ENCODE measurements around the gene MRNIP. TPM values are rescaled to one million over a fixed set of nuclear protein-coding genes. Genes with fewer than 3 reads are reported as not detected.

MRNIP gene
- total RNA-seq, 6 experiments from 2014 or later = 8.2 to 13.5 (median 9.9) TPM

DNA sequence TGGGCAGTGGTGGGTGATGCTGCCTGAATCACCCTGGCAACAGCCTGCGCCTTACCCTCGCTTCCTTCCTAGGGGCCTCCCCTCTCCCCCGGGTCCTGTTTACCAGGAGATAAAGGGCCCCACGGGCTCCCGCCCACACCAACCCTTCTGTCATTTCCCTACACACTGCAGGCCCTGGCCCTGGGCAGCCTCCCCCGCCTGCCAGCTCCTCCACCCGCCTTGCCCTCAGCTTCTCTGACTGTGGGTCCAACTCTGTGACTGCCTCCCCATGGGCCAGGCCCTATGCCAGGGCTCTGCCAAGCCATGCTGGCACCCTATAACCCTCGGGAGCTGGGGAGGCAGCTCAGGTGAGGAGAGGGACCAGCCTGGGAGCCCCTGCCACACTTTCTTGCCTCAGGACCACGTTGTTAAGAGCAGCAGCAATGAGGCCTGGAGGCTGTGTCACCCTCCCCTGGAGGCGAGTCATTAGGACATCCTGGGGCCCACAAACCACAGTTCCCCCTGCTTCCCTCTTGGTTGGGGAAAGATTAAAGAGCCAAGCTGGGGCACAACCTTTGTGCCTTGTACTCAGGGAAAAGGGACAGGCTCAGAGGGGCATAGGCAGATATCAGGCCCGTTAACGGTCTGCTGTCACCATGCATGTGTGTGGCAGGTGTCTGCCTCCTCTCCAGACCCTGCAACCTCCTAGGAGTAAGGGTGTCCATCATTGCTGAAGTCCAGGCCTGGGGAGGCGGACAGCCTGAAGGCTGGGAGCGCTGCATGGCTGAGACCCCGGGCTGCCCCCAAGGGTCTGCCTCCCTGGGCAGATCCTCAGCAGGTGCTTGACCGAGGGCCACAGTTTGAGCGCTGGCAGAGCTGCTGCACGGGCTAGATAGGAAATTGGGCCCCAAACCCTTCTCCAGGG is 54.7 kb downstream of the MRNIP start:
- Mint-ChIP-seq H3K27ac (peak overlapping the region; percentile 57), H3K4me3 (peak overlapping the region; percentile 91), H3K36me3 (ENCODE audit: low read depth) (peaks cover 10% of the 10 kb centered on the region; the same call in 1 of the 2 replicates), H3K9me3 (no peaks in the 10 kb centered on the region), H3K4me1 (ENCODE audit: low read depth) (peaks cover 22% of the 10 kb centered on the region), H3K27me3 (ENCODE audit: insufficient read depth) (no peaks in the 10 kb centered on the region; the same call in 1 of the 2 replicates)
- TF ChIP-seq, protein P1, sequence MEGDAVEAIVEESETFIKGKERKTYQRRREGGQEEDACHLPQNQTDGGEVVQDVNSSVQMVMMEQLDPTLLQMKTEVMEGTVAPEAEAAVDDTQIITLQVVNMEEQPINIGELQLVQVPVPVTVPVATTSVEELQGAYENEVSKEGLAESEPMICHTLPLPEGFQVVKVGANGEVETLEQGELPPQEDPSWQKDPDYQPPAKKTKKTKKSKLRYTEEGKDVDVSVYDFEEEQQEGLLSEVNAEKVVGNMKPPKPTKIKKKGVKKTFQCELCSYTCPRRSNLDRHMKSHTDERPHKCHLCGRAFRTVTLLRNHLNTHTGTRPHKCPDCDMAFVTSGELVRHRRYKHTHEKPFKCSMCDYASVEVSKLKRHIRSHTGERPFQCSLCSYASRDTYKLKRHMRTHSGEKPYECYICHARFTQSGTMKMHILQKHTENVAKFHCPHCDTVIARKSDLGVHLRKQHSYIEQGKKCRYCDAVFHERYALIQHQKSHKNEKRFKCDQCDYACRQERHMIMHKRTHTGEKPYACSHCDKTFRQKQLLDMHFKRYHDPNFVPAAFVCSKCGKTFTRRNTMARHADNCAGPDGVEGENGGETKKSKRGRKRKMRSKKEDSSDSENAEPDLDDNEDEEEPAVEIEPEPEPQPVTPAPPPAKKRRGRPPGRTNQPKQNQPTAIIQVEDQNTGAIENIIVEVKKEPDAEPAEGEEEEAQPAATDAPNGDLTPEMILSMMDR (IDR thresholded peaks at IDR 0.05) = no peak
- DNase-seq = no peak

DNA sequence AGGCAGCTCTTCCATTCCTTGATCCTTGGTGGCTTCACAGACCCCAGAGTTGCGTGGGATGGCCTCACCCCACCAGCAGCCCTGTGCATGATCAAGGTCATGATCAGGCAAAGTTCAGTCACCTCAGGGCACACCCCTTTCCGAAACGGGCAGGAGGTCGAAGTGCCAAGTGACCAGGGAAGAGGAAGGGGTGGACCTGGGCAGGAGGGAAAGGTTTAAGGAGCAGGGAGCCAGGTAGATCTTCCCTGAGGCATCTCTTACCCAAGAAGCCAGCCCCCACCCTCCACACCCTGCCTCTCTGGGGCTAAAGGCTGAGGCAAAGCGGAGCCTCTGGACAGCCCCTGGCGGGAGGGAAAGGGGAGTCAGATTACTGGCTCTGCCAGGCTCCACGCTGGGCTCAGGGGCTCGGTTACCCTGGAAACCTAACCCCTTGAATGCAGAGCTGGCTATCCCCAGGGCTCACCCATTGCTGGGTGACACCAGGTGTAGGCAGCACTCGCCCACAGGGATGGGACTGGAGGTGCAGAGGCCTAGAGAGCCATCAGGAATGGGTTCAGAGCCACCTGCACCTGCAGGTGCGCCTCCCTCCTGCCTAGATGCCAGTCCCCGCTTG is 55.6 kb downstream of the MRNIP start:
- peaks cover 10% of the 10 kb centered on the region; the same call in 1 of the 2 replicates for H3K36me3 Mint-ChIP-seq (ENCODE audit: low read depth)
- no peaks in the 10 kb centered on the region for H3K9me3 Mint-ChIP-seq
- TF ChIP-seq, protein P1 (IDR thresholded peaks at IDR 0.05) = no peak
- no peak overlapping the region for H3K4me3 Mint-ChIP-seq
- peak overlapping the region; percentile 13; the same call in 1 of the 2 replicates for H3K27ac Mint-ChIP-seq
- H3K4me1 Mint-ChIP-seq (ENCODE audit: low read depth) = peaks cover 22% of the 10 kb centered on the region
- H3K27me3 Mint-ChIP-seq (ENCODE audit: insufficient read depth) = no peaks in the 10 kb centered on the region; the same call in 1 of the 2 replicates
- DNase-seq = no peak

DNA sequence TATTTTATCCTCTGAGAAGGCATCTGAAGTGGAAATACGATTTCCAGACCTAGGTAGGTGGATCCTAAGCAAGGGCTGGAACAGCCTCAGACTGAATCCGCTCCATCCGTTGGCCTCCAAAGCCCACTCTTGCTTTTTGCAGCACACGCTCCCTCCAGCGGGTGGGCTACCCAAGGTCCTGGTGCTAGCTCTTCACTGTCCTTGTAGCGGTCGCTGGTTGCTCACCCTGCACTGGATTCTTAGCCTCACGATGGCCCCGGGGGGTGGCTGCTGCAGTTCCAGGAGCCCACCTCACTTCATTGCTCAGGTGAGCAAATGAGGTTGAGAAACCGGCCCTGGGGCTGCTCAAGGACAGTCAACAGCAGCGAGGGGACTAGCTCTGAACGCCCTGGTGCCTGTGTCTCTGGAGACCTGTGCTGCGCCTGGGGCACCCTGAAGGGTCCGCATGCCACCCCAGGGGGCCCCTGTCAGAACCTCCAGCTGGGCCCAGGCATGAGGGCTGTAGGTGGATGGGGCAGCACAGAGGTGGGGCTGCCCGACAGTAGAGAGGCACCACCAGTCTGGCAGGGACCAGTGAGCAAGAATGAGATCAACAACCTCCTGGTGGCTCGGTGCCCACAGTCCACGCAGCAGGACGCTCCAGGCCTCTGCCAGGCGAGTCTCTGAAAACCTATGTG is 56.3 kb downstream of the MRNIP start:
- Mint-ChIP-seq H3K9me3 (no peaks in the 10 kb centered on the region), H3K36me3 (ENCODE audit: low read depth) (peaks cover 10% of the 10 kb centered on the region; the same call in 1 of the 2 replicates), H3K4me3 (no peak overlapping the region), H3K27me3 (ENCODE audit: insufficient read depth) (no peaks in the 10 kb centered on the region; the same call in 1 of the 2 replicates), H3K27ac (peak overlapping the region; percentile 13; the same call in 1 of the 2 replicates), H3K4me1 (ENCODE audit: low read depth) (peaks cover 22% of the 10 kb centered on the region)
- TF ChIP-seq, protein P1 (IDR thresholded peaks at IDR 0.05) = no peak
- DNase-seq = no peak

DNA sequence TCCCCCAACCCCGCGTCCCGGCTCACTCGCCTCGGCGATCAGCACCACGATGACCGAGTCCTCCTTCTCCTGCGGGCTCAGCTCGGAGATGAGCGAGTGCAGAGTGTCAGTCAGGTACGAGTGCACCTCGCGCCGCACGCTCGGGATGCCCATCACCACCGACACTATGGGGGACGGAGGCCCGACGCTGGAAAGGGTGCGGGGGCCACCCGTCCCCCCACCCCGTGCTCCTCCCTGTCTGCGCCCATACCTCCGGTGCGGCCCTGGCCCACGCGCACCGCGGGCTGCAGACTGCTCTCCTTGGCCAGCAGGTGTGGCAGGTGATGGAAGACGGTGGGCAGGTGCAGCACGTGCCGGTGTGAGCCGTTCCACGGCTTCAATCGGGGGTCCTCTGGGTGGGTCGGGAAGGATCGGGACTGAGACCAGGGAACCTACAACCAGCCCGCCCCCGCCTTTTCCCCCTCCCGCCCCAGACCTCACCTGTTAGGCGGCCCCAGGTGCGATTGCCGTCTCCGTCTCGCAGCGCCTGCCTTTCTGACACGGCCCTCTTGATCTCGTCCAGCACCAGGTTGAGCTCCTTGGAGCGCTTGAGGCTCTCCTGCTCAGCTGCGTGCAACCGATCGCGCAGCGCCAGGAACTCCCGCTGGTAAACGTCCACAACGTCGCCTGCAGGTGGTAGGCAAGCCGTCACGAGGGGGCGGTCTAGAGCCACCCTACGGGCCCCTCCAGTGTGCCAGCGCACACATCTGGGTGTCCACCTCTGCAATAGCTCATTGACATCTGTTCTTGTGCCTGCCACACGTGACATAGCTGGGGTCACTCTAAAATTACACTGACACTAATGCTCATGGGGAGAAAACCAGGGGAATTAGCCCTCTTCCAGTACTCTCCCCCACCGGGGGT is 57.1 kb downstream of the MRNIP start:
- H3K27me3 Mint-ChIP-seq (ENCODE audit: insufficient read depth) = no peaks in the 10 kb centered on the region; the same call in 1 of the 2 replicates
- H3K36me3 Mint-ChIP-seq (ENCODE audit: low read depth) = peaks cover 10% of the 10 kb centered on the region; the same call in 1 of the 2 replicates
- no peak overlapping the region for H3K27ac Mint-ChIP-seq
- peaks cover 29% of the 10 kb centered on the region for H3K4me1 Mint-ChIP-seq (ENCODE audit: low read depth)
- no peak for DNase-seq
- no peaks in the 10 kb centered on the region for H3K9me3 Mint-ChIP-seq
- no peak overlapping the region for H3K4me3 Mint-ChIP-seq
- TF ChIP-seq, protein P1 (IDR thresholded peaks at IDR 0.05) = peak; percentile 64; the same call in 1 of the 2 replicates

All from HFFc6 (cell line).